HG03060 (cell line): ENCODE results near the gene SERPINE2.
A peak's percentile ranks its signal among the peaks of the same experiment; 100 is the strongest.

Source experiments
- ATAC-seq: cut with Tn5 transposase; IDR thresholded peaks from one replicate; pipeline ENCODE4 v1.9.1; 2021; ENCODE audit warnings: low read depth, moderate number of reproducible peaks; ENCODE audit not compliant: unreplicated experiment

SERPINE2 gene

GRCh38 chr2:224046752-224047151 lies 7.7 kb upstream of the SERPINE2 start:
- ATAC-seq, result no peak

- no peak for ATAC-seq
Measured at GRCh38 chr2:224042191-224042696, 3.2 kb upstream of the SERPINE2 start.

GRCh38 chr2:224041554-224041953 lies 2.5 kb upstream of the SERPINE2 start:
- no peak for ATAC-seq

- ATAC-seq, result no peak
Measured at GRCh38 chr2:224040753-224041152, 1.7 kb upstream of the SERPINE2 start.

GRCh38 chr2:224039770-224040440 lies 819 bp upstream of the SERPINE2 start:
- ATAC-seq, result no peak

- ATAC-seq, result no peak
Measured at GRCh38 chr2:224038830-224039079, 331 bp downstream of the SERPINE2 start.

GRCh38 chr2:224038049-224038829 lies 847 bp downstream of the SERPINE2 start:
- no peak for ATAC-seq

- no peak for ATAC-seq
Measured at GRCh38 chr2:224036731-224037361, 2.2 kb downstream of the SERPINE2 start.

- ATAC-seq, result no peak
Measured at GRCh38 chr2:224034017-224034416, 5.1 kb downstream of the SERPINE2 start.

GRCh38 chr2:224033601-224034000 lies 5.5 kb downstream of the SERPINE2 start:
- no peak for ATAC-seq

- ATAC-seq, result no peak
Measured at GRCh38 chr2:224032283-224032682, 6.8 kb downstream of the SERPINE2 start.

- ATAC-seq, result no peak
Measured at GRCh38 chr2:224031358-224031970, 7.6 kb downstream of the SERPINE2 start.

GRCh38 chr2:224030786-224031185 lies 8.3 kb downstream of the SERPINE2 start:
- ATAC-seq, result no peak

- no peak for ATAC-seq
Measured at GRCh38 chr2:224029876-224030275, 9.2 kb downstream of the SERPINE2 start.

- ATAC-seq, result no peak
Measured at GRCh38 chr2:224027931-224028330, 11.2 kb downstream of the SERPINE2 start.

- ATAC-seq, result no peak
Measured at GRCh38 chr2:224027070-224027469, 12.0 kb downstream of the SERPINE2 start.

GRCh38 chr2:224025874-224026273 lies 13.2 kb downstream of the SERPINE2 start:
- ATAC-seq, result peak; percentile 99

GRCh38 chr2:224024270-224024669 lies 14.8 kb downstream of the SERPINE2 start:
- ATAC-seq, result no peak

GRCh38 chr2:224023188-224023587 lies 15.9 kb downstream of the SERPINE2 start:
- ATAC-seq, result no peak

GRCh38 chr2:224022486-224022885 lies 16.6 kb downstream of the SERPINE2 start:
- no peak for ATAC-seq

- ATAC-seq, result no peak
Measured at GRCh38 chr2:224020523-224020922, 18.6 kb downstream of the SERPINE2 start.
